Sigmoid colon (tissue), 4 donors: Measurements from ENCODE around the gene PNO1.

Experiments used
- EP300 ChIP-seq, 4 donors: sonication (generic); formaldehyde crosslinking; IDR thresholded peaks; one replicate each; pipeline ENCODE4 v1.6.1; 2017; ENCODE audit warnings: antibody characterized with exemption in 4 of 4
- POLR2A ChIP-seq, 2 donors: fragments of 450-650 bp; IDR thresholded peaks; one replicate each; pipeline ENCODE4 v1.6.1; 2016; ENCODE audit warnings: antibody characterized with exemption in 2 of 2, mild to moderate bottlenecking in 2 of 2, moderate library complexity in 2 of 2
- POLR2AphosphoS5 ChIP-seq, 4 donors: sonication (generic); formaldehyde crosslinking; IDR thresholded peaks; one replicate each; pipeline ENCODE4 v1.6.1; 2017; ENCODE audit warnings: antibody characterized with exemption in 4 of 4
- TF ChIP-seq, protein P1 (sequence below), 4 experiments: fragments of 450-650 bp in 3 of 4; fragments of 200-600 bp in 1 of 4; IDR thresholded peaks; one replicate each; pipeline ENCODE4 v1.5.1; 2016 to 2019; ENCODE audit warnings: antibody characterized with exemption in 4 of 4, mild to moderate bottlenecking in 3 of 4, moderate library complexity in 2 of 4

GRCh38 chr2:68196120-68196716 is 38.5 kb downstream of the PNO1 start:
- TF ChIP-seq, protein P1, sequence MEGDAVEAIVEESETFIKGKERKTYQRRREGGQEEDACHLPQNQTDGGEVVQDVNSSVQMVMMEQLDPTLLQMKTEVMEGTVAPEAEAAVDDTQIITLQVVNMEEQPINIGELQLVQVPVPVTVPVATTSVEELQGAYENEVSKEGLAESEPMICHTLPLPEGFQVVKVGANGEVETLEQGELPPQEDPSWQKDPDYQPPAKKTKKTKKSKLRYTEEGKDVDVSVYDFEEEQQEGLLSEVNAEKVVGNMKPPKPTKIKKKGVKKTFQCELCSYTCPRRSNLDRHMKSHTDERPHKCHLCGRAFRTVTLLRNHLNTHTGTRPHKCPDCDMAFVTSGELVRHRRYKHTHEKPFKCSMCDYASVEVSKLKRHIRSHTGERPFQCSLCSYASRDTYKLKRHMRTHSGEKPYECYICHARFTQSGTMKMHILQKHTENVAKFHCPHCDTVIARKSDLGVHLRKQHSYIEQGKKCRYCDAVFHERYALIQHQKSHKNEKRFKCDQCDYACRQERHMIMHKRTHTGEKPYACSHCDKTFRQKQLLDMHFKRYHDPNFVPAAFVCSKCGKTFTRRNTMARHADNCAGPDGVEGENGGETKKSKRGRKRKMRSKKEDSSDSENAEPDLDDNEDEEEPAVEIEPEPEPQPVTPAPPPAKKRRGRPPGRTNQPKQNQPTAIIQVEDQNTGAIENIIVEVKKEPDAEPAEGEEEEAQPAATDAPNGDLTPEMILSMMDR (IDR thresholded peaks at IDR 0.05): peak in 2 of 4 experiments; percentile 25 to 49
- TF ChIP-seq POLR2AphosphoS5 (IDR thresholded peaks at IDR 0.05) (no peak), EP300 (IDR thresholded peaks at IDR 0.05) (no peak), POLR2A (IDR thresholded peaks at IDR 0.05) (no peak)
